K562 (cell line): Measurements from ENCODE around the gene REEP6. TPM values are rescaled to one million over a fixed set of nuclear protein-coding genes. Genes with fewer than 3 reads are reported as not detected.

ENCODE experiments used
- CCNT2 ChIP-seq: IDR thresholded peaks from 2 replicates; pipeline ENCODE4 v1.6.1; 2011; ENCODE audit warnings: borderline replicate concordance, low read depth, mild to moderate bottlenecking, moderate library complexity, mixed read lengths, low read length; ENCODE audit not compliant: insufficient read length; ENCODE audit errors: extremely low read depth
- ELF1 ChIP-seq: fragments of 200-800 bp; sonication (Bioruptor generic); IDR thresholded peaks from 2 replicates; pipeline ENCODE4 v1.6.1; 2016; ENCODE audit warnings: missing genetic modification characterization, missing compliant biosample characterization
- FOXP1 ChIP-seq: sonication (generic); formaldehyde crosslinking; IDR thresholded peaks from 2 replicates; pipeline ENCODE4 v1.8.0; 2022; ENCODE audit warnings: mild to moderate bottlenecking, missing genetic modification reagents
- HDAC8 ChIP-seq: fragments of 450-650 bp; IDR thresholded peaks from 2 replicates; pipeline ENCODE4 v1.6.1; 2016; ENCODE audit warnings: mild to moderate bottlenecking, missing genetic modification characterization, moderate library complexity, missing compliant biosample characterization
- NELFE ChIP-seq: IDR thresholded peaks from 2 replicates; pipeline ENCODE4 v1.6.1; 2011; ENCODE audit warnings: mild to moderate bottlenecking; ENCODE audit not compliant: insufficient read depth, insufficient read length
- NRF1 ChIP-seq, 2 experiments: fragments of 450-650 bp; IDR thresholded peaks in 1 of 2; conservative IDR thresholded peaks in 1 of 2; 2 replicates each; pipeline ENCODE4 v1.6.1; 2014; ENCODE audit warnings: mild to moderate bottlenecking in 2 of 2
- PCBP1 ChIP-seq: fragments of 200-400 bp; formaldehyde crosslinking; IDR thresholded peaks from 2 replicates; pipeline ENCODE4 v1.6.1; 2018; ENCODE audit warnings: mild to moderate bottlenecking, low read depth, low read length; ENCODE audit not compliant: poor library complexity, severe bottlenecking
- POLR2G ChIP-seq: fragments of 200-400 bp; formaldehyde crosslinking; IDR thresholded peaks from 2 replicates; pipeline ENCODE4 v1.6.1; 2017; ENCODE audit warnings: low read depth, mild to moderate bottlenecking, antibody characterized with exemption, low read length, moderate library complexity
- PTTG1 ChIP-seq: fragments of 450-650 bp; IDR thresholded peaks from 2 replicates; pipeline ENCODE4 v1.6.1; 2016; ENCODE audit warnings: low read depth, mild to moderate bottlenecking, missing genetic modification characterization, missing compliant biosample characterization
- ZNF324 ChIP-seq: fragments of 250-450 bp; sonication (Bioruptor Pico); IDR thresholded peaks from 2 replicates; pipeline ENCODE4 v1.4.0; 2020; ENCODE audit warnings: mild to moderate bottlenecking
- ZNF561 ChIP-seq: fragments of 450-650 bp; formaldehyde crosslinking; conservative IDR thresholded peaks from 2 replicates; pipeline ENCODE4 v1.4.0; 2020; ENCODE audit warnings: mild to moderate bottlenecking, moderate library complexity
- ZNF696 ChIP-seq: fragments of 250-450 bp; sonication (Bioruptor Pico); conservative IDR thresholded peaks from 2 replicates; pipeline ENCODE4 v1.4.0; 2020; ENCODE audit warnings: mild to moderate bottlenecking, moderate library complexity
- ZNF699 ChIP-seq: fragments of 250-450 bp; sonication (Bioruptor Pico); IDR thresholded peaks from 2 replicates; pipeline ENCODE4 v1.8.0; 2021; ENCODE audit warnings: mild to moderate bottlenecking, moderate library complexity; ENCODE audit not compliant: insufficient replicate concordance
- ZSCAN32 ChIP-seq: fragments of 450-650 bp; formaldehyde crosslinking; IDR thresholded peaks from 2 replicates; pipeline ENCODE4 v1.4.0; 2020; ENCODE audit warnings: mild to moderate bottlenecking, moderate library complexity
- polyA plus RNA-seq, 8 experiments: library from polyadenylated mRNA; depleted of rRNA in 4 of 8; stranded (reverse) in 5 of 8; unstranded in 3 of 8; fragments of >200 nt; fragmentation: Nextera tagmentation in 2 of 8; fragmentation: Illumina TruSeq in 1 of 8; extraction: Ambion mirVana in 2 of 8; extraction: Trizol in 1 of 8; gene quantifications; 2 replicates each; pipeline versions ENCODE4 v1.2.1 to v1.2.3, GENCODE V29; 2011 to 2014; ENCODE audit warnings: inconsistent platforms in 1 of 8, missing spikeins in 1 of 8
- total RNA-seq, 7 experiments: library from RNA; depleted of rRNA in 6 of 7; stranded (reverse); fragments of >200 nt in 6 of 7; fragmentation: Illumina TruSeq in 2 of 7; extraction: Trizol in 2 of 7; gene quantifications; 2 replicates each; pipeline versions ENCODE4 v1.2.1 to v1.2.3, GENCODE V29; 2011 to 2021; ENCODE audit warnings: low replicate concordance in 1 of 7
- TF ChIP-seq, protein P1 (sequence below): sonication (generic); formaldehyde crosslinking; IDR thresholded peaks from 2 replicates; pipeline ENCODE4 v1.8.0; 2023; ENCODE audit warnings: missing genetic modification reagents, mild to moderate bottlenecking, borderline replicate concordance
- TF ChIP-seq, protein P2 (sequence below), 2 experiments: fragments of 150-350 bp in 1 of 2; IDR thresholded peaks; 2 replicates each; pipeline ENCODE4 v1.6.1; 2012 to 2016; ENCODE audit warnings: low read depth in 2 of 2, low read length in 2 of 2, mild to moderate bottlenecking in 1 of 2, moderate library complexity in 1 of 2

REEP6 gene
- total and polyA plus RNA-seq, 9 of the 15 experiments (the other 6 are each of a cell fraction or from before 2014, with no cell fraction given), result 1.2 to 64.2 (median 12.7) TPM

DNA sequence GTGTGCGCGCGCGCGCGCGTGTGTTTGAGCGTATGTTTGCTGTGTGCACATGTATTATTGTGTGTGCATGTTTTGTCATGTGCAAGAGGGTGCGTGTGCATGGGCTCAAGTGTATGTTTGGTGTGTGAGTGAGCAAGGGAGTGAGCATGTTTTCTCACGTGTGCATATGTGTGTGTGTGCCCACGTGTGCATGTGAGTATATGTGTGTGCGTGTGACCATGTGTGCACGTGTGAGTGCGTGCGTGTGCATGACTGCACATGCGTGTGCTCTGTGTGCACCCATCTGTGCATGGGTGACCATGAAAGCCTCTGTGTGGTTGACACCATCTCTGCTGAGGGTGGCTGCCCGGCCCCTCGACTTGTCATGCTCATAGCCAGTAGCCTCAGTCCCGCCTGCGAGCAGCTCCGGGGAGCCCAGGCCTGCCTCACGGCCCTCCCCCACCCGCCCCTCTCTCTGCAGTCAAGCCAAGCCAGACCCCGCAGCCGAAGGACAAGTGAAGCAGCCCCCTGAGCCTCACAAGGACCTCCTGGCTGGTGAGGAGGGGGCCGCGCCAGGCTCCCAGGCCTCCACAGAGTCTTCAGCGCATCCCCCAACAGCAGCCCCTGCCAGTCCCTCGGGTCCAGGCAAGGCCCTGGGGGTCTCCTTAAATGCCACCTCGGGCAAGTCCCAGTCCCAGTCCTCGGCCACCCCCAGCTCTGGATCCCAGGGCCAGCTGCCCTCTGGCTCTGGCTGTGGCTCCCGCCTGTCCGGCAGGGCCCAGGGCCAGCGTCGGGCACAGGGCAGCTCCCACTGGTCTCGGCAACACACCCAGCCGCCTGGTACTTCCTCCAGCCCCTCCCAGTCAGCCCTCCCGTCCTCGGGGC is 6.0 kb downstream of the REEP6 start (continued):
- TF ChIP-seq, protein P1, sequence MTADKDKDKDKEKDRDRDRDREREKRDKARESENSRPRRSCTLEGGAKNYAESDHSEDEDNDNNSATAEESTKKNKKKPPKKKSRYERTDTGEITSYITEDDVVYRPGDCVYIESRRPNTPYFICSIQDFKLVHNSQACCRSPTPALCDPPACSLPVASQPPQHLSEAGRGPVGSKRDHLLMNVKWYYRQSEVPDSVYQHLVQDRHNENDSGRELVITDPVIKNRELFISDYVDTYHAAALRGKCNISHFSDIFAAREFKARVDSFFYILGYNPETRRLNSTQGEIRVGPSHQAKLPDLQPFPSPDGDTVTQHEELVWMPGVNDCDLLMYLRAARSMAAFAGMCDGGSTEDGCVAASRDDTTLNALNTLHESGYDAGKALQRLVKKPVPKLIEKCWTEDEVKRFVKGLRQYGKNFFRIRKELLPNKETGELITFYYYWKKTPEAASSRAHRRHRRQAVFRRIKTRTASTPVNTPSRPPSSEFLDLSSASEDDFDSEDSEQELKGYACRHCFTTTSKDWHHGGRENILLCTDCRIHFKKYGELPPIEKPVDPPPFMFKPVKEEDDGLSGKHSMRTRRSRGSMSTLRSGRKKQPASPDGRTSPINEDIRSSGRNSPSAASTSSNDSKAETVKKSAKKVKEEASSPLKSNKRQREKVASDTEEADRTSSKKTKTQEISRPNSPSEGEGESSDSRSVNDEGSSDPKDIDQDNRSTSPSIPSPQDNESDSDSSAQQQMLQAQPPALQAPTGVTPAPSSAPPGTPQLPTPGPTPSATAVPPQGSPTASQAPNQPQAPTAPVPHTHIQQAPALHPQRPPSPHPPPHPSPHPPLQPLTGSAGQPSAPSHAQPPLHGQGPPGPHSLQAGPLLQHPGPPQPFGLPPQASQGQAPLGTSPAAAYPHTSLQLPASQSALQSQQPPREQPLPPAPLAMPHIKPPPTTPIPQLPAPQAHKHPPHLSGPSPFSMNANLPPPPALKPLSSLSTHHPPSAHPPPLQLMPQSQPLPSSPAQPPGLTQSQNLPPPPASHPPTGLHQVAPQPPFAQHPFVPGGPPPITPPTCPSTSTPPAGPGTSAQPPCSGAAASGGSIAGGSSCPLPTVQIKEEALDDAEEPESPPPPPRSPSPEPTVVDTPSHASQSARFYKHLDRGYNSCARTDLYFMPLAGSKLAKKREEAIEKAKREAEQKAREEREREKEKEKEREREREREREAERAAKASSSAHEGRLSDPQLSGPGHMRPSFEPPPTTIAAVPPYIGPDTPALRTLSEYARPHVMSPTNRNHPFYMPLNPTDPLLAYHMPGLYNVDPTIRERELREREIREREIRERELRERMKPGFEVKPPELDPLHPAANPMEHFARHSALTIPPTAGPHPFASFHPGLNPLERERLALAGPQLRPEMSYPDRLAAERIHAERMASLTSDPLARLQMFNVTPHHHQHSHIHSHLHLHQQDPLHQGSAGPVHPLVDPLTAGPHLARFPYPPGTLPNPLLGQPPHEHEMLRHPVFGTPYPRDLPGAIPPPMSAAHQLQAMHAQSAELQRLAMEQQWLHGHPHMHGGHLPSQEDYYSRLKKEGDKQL (CRISPR knock-in tag), result no peak
- TF ChIP-seq ZNF699 (CRISPR knock-in tag) (no peak), PCBP1 (peak; percentile 35), ZSCAN32 (no peak), HDAC8 (tag) (no peak), FOXP1 (CRISPR knock-in tag) (no peak), ZNF561 (no peak), NRF1 (conservative IDR thresholded peaks at IDR 0.05 in 1 of 2, IDR thresholded peaks at IDR 0.05 in 1 of 2) (peak; percentile 20 to 29; a peak in 1 of 4 replicates), ELF1 (tag) (no peak), ZNF324 (CRISPR knock-in tag) (no peak), CCNT2 (no peak), POLR2G (no peak), ZNF696 (CRISPR knock-in tag) (no peak), PTTG1 (no peak), NELFE (no peak)
- TF ChIP-seq, protein P2, sequence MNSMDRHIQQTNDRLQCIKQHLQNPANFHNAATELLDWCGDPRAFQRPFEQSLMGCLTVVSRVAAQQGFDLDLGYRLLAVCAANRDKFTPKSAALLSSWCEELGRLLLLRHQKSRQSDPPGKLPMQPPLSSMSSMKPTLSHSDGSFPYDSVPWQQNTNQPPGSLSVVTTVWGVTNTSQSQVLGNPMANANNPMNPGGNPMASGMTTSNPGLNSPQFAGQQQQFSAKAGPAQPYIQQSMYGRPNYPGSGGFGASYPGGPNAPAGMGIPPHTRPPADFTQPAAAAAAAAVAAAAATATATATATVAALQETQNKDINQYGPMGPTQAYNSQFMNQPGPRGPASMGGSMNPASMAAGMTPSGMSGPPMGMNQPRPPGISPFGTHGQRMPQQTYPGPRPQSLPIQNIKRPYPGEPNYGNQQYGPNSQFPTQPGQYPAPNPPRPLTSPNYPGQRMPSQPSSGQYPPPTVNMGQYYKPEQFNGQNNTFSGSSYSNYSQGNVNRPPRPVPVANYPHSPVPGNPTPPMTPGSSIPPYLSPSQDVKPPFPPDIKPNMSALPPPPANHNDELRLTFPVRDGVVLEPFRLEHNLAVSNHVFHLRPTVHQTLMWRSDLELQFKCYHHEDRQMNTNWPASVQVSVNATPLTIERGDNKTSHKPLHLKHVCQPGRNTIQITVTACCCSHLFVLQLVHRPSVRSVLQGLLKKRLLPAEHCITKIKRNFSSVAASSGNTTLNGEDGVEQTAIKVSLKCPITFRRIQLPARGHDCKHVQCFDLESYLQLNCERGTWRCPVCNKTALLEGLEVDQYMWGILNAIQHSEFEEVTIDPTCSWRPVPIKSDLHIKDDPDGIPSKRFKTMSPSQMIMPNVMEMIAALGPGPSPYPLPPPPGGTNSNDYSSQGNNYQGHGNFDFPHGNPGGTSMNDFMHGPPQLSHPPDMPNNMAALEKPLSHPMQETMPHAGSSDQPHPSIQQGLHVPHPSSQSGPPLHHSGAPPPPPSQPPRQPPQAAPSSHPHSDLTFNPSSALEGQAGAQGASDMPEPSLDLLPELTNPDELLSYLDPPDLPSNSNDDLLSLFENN (IDR thresholded peaks at IDR 0.05; ENCODE audit: low read depth in 2 of 2, low read length in 2 of 2), result no peak
